OCI-LY3 (cell line): Measurements from ENCODE around the gene MKNK2.

Source experiments
- H2AFZ ChIP-seq: fragments of 200-600, 300-600 bp; shearing (Covaris generic); 2 replicates; pipeline ENCODE4 v1.6.0; 2014; ENCODE audit warnings: antibody characterized with exemption, low read depth, low read length
- H3K27ac ChIP-seq: fragments of 200-600, 300-600 bp; sonication (generic); 2 replicates; pipeline ENCODE4 v1.5.1; 2014; ENCODE audit warnings: mild to moderate bottlenecking, low read length, moderate library complexity, mixed read lengths
- H3K27me3 ChIP-seq: fragments of 200-600, 300-600 bp; sonication (generic); 2 replicates; pipeline ENCODE4 v1.6.1; 2014; ENCODE audit warnings: low read depth, low read length, mixed read lengths
- H3K36me3 ChIP-seq: fragments of 200-600, 300-600 bp; sonication (generic); replicated peaks from 2 replicates; pipeline ENCODE3; 2014; ENCODE audit warnings: low read depth, low read length, mixed read lengths
- H3K4me1 ChIP-seq: fragments of 300-600, 200-600 bp; sonication (generic); 2 replicates; pipeline ENCODE4 v1.6.1; 2014; ENCODE audit warnings: low read length, mixed read lengths
- H3K4me2 ChIP-seq: fragments of 200-600, 300-600 bp; sonication (generic); 2 replicates; pipeline ENCODE4 v1.6.1; 2014; ENCODE audit warnings: low read length, mixed read lengths
- H3K4me3 ChIP-seq: fragments of 300-600, 200-600 bp; sonication (generic); 2 replicates; pipeline ENCODE4 v1.5.1; 2014; ENCODE audit warnings: antibody characterized with exemption, mild to moderate bottlenecking, low read length, moderate library complexity
- H3K79me2 ChIP-seq: fragments of 300-600, 200-600 bp; shearing (Covaris generic); 2 replicates; pipeline ENCODE4 v1.6.1; 2014; ENCODE audit warnings: mild to moderate bottlenecking, low read length, mixed read lengths
- H3K9ac ChIP-seq: fragments of 300-600, 200-600 bp; shearing (Covaris generic); 2 replicates; pipeline ENCODE4 v1.6.0; 2014; ENCODE audit warnings: mild to moderate bottlenecking, low read length, moderate library complexity
- H3K9me3 ChIP-seq: fragments of 200-600, 300-600 bp; shearing (Covaris generic); 2 replicates; pipeline ENCODE4 v1.6.1; 2014; ENCODE audit warnings: low read length, mixed read lengths; ENCODE audit not compliant: insufficient read depth
- H4K20me1 ChIP-seq: fragments of 200-600, 300-600 bp; sonication (generic); 2 replicates; pipeline ENCODE4 v1.6.1; 2016; ENCODE audit warnings: low read length, mixed read lengths; ENCODE audit not compliant: insufficient read depth
- EZH2phosphoT487 ChIP-seq: fragments of 200-600 bp; shearing (Covaris generic); IDR thresholded peaks from 2 replicates; pipeline ENCODE4 v1.6.1; 2018; ENCODE audit warnings: antibody characterized with exemption, mixed run types, low read depth
- TF ChIP-seq, protein P1 (sequence below): fragments of 200-600, 300-600 bp; sonication (generic); IDR thresholded peaks from 2 replicates; pipeline ENCODE4 v1.5.1; 2014; ENCODE audit warnings: antibody characterized with exemption, low read length, low read depth

The MKNK2 gene

DNA sequence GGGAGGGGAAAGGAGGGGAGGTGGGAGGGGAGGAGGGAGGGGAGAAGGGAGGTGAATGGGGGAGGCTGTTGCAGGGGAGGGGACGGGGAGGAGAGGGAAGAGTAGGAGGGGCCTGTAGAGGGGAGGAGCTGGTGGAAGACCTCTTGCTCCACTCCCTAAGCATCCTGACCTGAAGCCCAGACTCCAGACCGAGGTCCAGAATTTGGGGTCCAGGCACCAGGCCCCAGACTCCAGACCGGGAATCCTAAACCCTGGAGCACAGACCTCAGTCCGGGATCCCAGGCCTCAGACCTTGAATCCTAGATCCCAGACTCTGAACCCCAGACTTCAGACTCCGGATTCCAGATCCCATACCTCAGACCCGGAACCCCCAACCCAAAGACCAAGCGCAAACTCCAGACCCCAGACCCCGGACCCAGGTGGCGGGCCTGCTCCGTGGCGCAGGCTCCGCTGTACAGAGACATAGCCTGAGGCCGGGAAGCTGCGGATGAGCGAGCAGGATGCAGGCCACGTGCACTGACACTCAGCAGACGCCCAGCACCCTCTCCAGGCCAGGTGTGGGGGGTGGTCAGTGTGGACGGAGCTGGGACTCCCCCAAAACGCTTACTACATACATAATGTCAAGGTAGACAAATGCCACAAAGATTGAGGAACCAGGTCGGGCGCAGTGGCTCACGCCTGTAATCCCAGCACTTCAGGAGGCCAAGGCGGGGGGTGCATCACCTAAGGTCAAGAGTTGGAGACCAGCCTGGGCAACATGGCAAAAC is 34.8 kb downstream of the MKNK2 start:
- peak overlapping the region; percentile 58 for H3K9ac ChIP-seq
- H3K36me3 ChIP-seq: peaks cover 19% of the 10 kb centered on the region
- peak overlapping the region; percentile 86 for H3K4me2 ChIP-seq
- H3K79me2 ChIP-seq: peaks cover 33% of the 10 kb centered on the region
- TF ChIP-seq, protein P1, sequence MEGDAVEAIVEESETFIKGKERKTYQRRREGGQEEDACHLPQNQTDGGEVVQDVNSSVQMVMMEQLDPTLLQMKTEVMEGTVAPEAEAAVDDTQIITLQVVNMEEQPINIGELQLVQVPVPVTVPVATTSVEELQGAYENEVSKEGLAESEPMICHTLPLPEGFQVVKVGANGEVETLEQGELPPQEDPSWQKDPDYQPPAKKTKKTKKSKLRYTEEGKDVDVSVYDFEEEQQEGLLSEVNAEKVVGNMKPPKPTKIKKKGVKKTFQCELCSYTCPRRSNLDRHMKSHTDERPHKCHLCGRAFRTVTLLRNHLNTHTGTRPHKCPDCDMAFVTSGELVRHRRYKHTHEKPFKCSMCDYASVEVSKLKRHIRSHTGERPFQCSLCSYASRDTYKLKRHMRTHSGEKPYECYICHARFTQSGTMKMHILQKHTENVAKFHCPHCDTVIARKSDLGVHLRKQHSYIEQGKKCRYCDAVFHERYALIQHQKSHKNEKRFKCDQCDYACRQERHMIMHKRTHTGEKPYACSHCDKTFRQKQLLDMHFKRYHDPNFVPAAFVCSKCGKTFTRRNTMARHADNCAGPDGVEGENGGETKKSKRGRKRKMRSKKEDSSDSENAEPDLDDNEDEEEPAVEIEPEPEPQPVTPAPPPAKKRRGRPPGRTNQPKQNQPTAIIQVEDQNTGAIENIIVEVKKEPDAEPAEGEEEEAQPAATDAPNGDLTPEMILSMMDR: no peak
- TF ChIP-seq EZH2phosphoT487: no peak
- no peaks in the 10 kb centered on the region for H3K27me3 ChIP-seq
- H3K4me1 ChIP-seq: peaks cover 22% of the 10 kb centered on the region
- peak overlapping the region; percentile 83 for H3K4me3 ChIP-seq
- H2AFZ ChIP-seq: no peak overlapping the region
- H3K9me3 ChIP-seq: no peaks in the 10 kb centered on the region
- H3K27ac ChIP-seq: peak overlapping the region; percentile 32; the same call in 1 of the 2 replicates
- H4K20me1 ChIP-seq: peaks cover 4% of the 10 kb centered on the region; the same call in 1 of the 2 replicates

DNA sequence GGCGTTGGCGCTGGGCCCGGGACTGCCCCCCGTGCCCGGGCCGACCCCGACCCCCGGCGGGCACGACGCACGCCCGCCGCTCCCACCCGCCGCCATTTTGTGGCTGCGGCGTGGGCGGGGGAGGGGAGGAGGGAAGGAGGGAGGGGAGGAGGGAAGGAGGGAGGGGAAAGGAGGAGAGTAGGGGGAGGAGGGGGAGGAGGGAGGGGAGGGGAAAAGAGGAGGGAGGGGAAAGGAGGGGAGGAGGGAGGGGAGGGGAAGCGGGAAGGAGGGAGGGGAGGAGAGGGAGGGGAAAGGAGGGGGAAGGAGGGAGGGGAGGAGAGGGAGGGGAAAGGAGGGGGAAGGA is 35.5 kb downstream of the MKNK2 start, which contains the start of gene BTBD2:
Gene BTBD2 (minus strand): TSS at position 107 of the 343 bp plus-strand sequence. CDS start 11 bp downstream, at position 96.
- Histone ChIP-seq H3K9me3 (no peaks in the 10 kb centered on the region), H3K9ac (peak within 1 kb of the TSS; percentile 82), H4K20me1 (peaks cover 8% of the 10 kb centered on the region; the same call in 1 of the 2 replicates), H3K36me3 (peaks cover 25% of the 10 kb centered on the region), H3K79me2 (peaks cover 39% of the 10 kb centered on the region), H3K4me3 (peak within 1 kb of the TSS; percentile 83), H3K27me3 (no peaks in the 10 kb centered on the region), H3K27ac (peak within 1 kb of the TSS; percentile 32; the same call in 1 of the 2 replicates), H3K4me1 (peaks cover 22% of the 10 kb centered on the region), H2AFZ (no peak within 1 kb of the TSS), H3K4me2 (peak within 1 kb of the TSS; percentile 86)
- TF ChIP-seq, protein P1: no peak
- no peak for TF ChIP-seq EZH2phosphoT487

DNA sequence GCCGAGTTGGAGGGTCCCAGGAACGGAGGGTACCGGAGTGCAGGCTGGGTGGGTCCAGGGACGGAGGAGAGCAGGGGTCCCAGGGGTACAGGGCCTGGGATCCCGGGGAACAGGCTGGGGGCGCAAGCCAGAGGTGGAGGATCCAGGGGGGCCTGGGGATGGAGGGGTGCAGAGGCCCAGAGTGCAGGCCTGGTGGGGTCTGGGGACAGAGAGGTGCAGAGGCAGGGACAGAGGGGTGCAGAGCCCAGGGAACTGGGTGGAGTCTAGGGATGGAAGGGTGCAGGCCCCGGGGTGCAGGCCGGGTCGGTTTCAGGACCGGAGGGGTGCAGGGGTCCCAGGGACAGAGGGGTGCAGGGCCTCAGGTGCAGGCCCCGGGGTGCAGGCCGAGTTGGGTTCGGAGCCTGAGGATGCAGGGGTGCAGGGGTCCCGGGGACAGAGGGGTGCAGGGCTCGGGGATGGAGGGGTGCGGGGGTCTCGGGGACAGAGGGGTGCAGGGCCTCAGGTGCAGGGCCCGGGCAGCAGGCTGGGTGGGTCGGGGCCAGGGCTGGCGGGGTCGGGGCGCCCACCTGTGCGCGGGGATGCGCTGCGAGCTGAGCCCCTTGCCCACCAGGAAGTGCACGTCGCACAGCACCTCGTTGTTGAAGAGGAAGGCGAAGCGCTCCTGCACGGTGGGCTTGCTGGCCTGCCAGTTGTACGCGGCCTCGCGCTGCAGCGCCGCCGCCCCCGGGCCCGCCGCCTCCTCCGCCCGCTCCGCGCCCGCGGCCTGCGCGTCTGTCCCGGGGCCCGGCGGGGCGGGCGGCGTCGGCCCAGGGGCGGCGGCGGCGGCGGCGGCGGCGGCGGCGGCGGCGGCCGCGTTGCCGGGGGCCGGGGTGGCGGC is 36.1 kb downstream of the MKNK2 start:
- TF ChIP-seq EZH2phosphoT487: no peak
- TF ChIP-seq, protein P1: no peak
- H3K9ac ChIP-seq: peak overlapping the region; percentile 82
- H3K9me3 ChIP-seq: no peaks in the 10 kb centered on the region
- H4K20me1 ChIP-seq: peaks cover 8% of the 10 kb centered on the region; the same call in 1 of the 2 replicates
- no peak overlapping the region for H3K27ac ChIP-seq
- peaks cover 22% of the 10 kb centered on the region for H3K4me1 ChIP-seq
- H3K36me3 ChIP-seq: peaks cover 25% of the 10 kb centered on the region
- H3K79me2 ChIP-seq: peaks cover 39% of the 10 kb centered on the region
- no peaks in the 10 kb centered on the region for H3K27me3 ChIP-seq
- no peak overlapping the region for H2AFZ ChIP-seq
- H3K4me2 ChIP-seq: peak overlapping the region; percentile 84
- peak overlapping the region; percentile 83 for H3K4me3 ChIP-seq
